GM12878 (cell line): Measurements from ENCODE around the gene HS1BP3.

Source experiments
- CBFB ChIP-seq: IDR thresholded peaks from 2 replicates; pipeline ENCODE4 v1.6.1; 2016; ENCODE audit warnings: antibody characterized with exemption, low read depth
- FOXM1 ChIP-seq: IDR thresholded peaks from 2 replicates; pipeline ENCODE4 v1.6.1; 2012; ENCODE audit warnings: low read depth, mild to moderate bottlenecking, inconsistent platforms, low read length, moderate library complexity
- HCFC1 ChIP-seq: fragments of 150-350 bp; IDR thresholded peaks from 2 replicates; pipeline ENCODE4 v1.6.1; 2014; ENCODE audit warnings: low read length
- IKZF1 ChIP-seq: fragments of 450-650 bp; conservative IDR thresholded peaks from 2 replicates; pipeline ENCODE4 v1.6.1; 2017; ENCODE audit warnings: antibody characterized with exemption, mild to moderate bottlenecking
- MYB ChIP-seq: fragments of 150-350 bp; IDR thresholded peaks from 2 replicates; pipeline ENCODE4 v1.6.1; 2014; ENCODE audit warnings: mild to moderate bottlenecking, low read depth, low read length, borderline replicate concordance
- NFYA ChIP-seq: IDR thresholded peaks from 2 replicates; pipeline ENCODE4 v1.6.1; 2011; ENCODE audit warnings: low read depth, mild to moderate bottlenecking, low read length, improper control_type of control experiment, borderline replicate concordance
- RAD21 ChIP-seq: IDR thresholded peaks from 2 replicates; pipeline ENCODE4 v1.6.1; 2011; ENCODE audit warnings: mild to moderate bottlenecking, low read depth, low read length, moderate library complexity; ENCODE audit not compliant: insufficient read depth
- ZBTB33 ChIP-seq: fragments of 450-650 bp; IDR thresholded peaks from 2 replicates; pipeline ENCODE4 v1.6.1; 2017; ENCODE audit warnings: mild to moderate bottlenecking
- TF ChIP-seq, protein P1 (sequence below), 3 experiments: IDR thresholded peaks in 2 of 3; conservative IDR thresholded peaks in 1 of 3; 2 replicates each; pipeline ENCODE4 v1.5.1; 2011; ENCODE audit warnings: low read depth in 3 of 3, low read length in 3 of 3, mild to moderate bottlenecking in 3 of 3, control low read depth in 2 of 3, moderate library complexity in 2 of 3, inconsistent platforms in 1 of 3, mixed read lengths in 1 of 3; ENCODE audit not compliant: control insufficient read depth in 2 of 3, insufficient read depth in 1 of 3; ENCODE audit errors: extremely low read depth in 1 of 3
- TF ChIP-seq, protein P2 (sequence below): IDR thresholded peaks from 2 replicates; pipeline ENCODE4 v1.6.1; 2012; ENCODE audit warnings: low read depth, low read length, improper control_type of control experiment

- TF ChIP-seq MYB: no peak
- no peak for TF ChIP-seq ZBTB33
- TF ChIP-seq, protein P1, sequence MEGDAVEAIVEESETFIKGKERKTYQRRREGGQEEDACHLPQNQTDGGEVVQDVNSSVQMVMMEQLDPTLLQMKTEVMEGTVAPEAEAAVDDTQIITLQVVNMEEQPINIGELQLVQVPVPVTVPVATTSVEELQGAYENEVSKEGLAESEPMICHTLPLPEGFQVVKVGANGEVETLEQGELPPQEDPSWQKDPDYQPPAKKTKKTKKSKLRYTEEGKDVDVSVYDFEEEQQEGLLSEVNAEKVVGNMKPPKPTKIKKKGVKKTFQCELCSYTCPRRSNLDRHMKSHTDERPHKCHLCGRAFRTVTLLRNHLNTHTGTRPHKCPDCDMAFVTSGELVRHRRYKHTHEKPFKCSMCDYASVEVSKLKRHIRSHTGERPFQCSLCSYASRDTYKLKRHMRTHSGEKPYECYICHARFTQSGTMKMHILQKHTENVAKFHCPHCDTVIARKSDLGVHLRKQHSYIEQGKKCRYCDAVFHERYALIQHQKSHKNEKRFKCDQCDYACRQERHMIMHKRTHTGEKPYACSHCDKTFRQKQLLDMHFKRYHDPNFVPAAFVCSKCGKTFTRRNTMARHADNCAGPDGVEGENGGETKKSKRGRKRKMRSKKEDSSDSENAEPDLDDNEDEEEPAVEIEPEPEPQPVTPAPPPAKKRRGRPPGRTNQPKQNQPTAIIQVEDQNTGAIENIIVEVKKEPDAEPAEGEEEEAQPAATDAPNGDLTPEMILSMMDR (IDR thresholded peaks at IDR 0.05 in 2 of 3, conservative IDR thresholded peaks at IDR 0.05 in 1 of 3; ENCODE audit: control insufficient read depth in 2 of 3, extremely low read depth in 1 of 3, insufficient read depth in 1 of 3, low read depth in 3 of 3, low read length in 3 of 3): no peak
- TF ChIP-seq, protein P2, sequence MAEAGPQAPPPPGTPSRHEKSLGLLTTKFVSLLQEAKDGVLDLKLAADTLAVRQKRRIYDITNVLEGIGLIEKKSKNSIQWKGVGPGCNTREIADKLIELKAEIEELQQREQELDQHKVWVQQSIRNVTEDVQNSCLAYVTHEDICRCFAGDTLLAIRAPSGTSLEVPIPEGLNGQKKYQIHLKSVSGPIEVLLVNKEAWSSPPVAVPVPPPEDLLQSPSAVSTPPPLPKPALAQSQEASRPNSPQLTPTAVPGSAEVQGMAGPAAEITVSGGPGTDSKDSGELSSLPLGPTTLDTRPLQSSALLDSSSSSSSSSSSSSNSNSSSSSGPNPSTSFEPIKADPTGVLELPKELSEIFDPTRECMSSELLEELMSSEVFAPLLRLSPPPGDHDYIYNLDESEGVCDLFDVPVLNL: no peak
- no peak for TF ChIP-seq RAD21
- TF ChIP-seq IKZF1: no peak
- TF ChIP-seq NFYA: no peak
- no peak for TF ChIP-seq HCFC1
- no peak for TF ChIP-seq CBFB
- TF ChIP-seq FOXM1: no peak
Observed at GRCh38 chr2:20572221-20572620, 78.7 kb downstream of the HS1BP3 start.
